BJ (cell line): ENCODE results near the gene POLR2F. TPM values are rescaled to one million over a fixed set of nuclear protein-coding genes. Genes with fewer than 3 reads are reported as not detected.
A peak's percentile ranks its signal among the peaks of the same experiment; 100 is the strongest.

ENCODE experiments used
- CTCF ChIA-PET: fragments of 350-600 bp; formaldehyde crosslinking; extraction: SDS; loops from one replicate; lab custom pipeline; 2021; ENCODE audit warnings: antibody characterized with exemption, inconsistent platforms; lab: Yijun Ruan, JAX
- POLR2A ChIA-PET: fragments of 300-600 bp; sonication (Branson Sonifier 250); formaldehyde crosslinking; extraction: SDS; loops from one replicate; lab custom pipeline; 2021; ENCODE audit warnings: antibody characterized with exemption; lab: Charles Lee
- DNase-seq: peaks from one replicate; pipeline ENCODE4 v3.0.0-alpha.2; 2011; ENCODE audit warnings: low read depth
- H3K27me3 ChIP-seq: 2 replicates; pipeline ENCODE4 v1.6.0; 2011; ENCODE audit warnings: low read length; ENCODE audit not compliant: control insufficient read depth, insufficient read depth
- H3K36me3 ChIP-seq: 2 replicates; pipeline ENCODE4 v1.5.1; 2011; ENCODE audit warnings: low read length; ENCODE audit not compliant: control insufficient read depth, insufficient read depth
- H3K4me3 ChIP-seq: 2 replicates; pipeline ENCODE4 v1.5.1; 2011; ENCODE audit warnings: low read depth, mild to moderate bottlenecking, control low read depth, low read length
- CTCF ChIP-seq: IDR thresholded peaks from 2 replicates; pipeline ENCODE4 v1.5.1; 2011; ENCODE audit warnings: low read depth, mild to moderate bottlenecking, control low read depth, inconsistent platforms, low read length, moderate library complexity; ENCODE audit not compliant: insufficient read depth
- polyA minus RNA-seq: library from RNA; depleted of rRNA, polyadenylated mRNA; stranded (reverse); fragments of >200 nt; gene quantifications from 2 replicates; pipeline ENCODE4 v1.2.3, GENCODE V29; 2011; rRNA and poly(A)+ RNA removed
- polyA plus RNA-seq: library from polyadenylated mRNA; depleted of rRNA; stranded (reverse); fragments of >200 nt; gene quantifications from 2 replicates; pipeline ENCODE4 v1.2.3, GENCODE V29; 2011; rRNA removed

Gene POLR2F
- polyA plus RNA-seq = 86.2 and 92.1 TPM in 2 replicates
- polyA minus RNA-seq = 17.6 and 18.1 TPM in 2 replicates

- CTCF ChIA-PET = interaction anchor here (0.6 to 2.9 kb wide), 11 partner anchors 11 to 936 kb away, joined by 3 to 14 read pairs (median 3); no protein-coding TSS in a partner anchor
- TF ChIP-seq CTCF = no peak
- H3K27me3 ChIP-seq = no peaks in the 10 kb centered on the region
- POLR2A ChIA-PET = interaction anchor here (0.6 kb wide), 3 partner anchors 46 to 135 kb away, joined by 3 to 5 read pairs (median 4); partner anchors contain the start of gene MICALL1
- H3K4me3 ChIP-seq = peak within 1 kb of the TSS; percentile 100
- DNase-seq = peak; percentile 67
- peaks cover 8% of the 10 kb centered on the region for H3K36me3 ChIP-seq
These were observed at the start of gene POLR2F, which contains the start of gene C22orf23 for GRCh38 chr22:37953437-37954179. Gene POLR2F, plus strand, starts transcription at chr22:37953699. Its CDS starts 89 bp downstream, at chr22:37953788. Gene C22orf23, minus strand, starts transcription at chr22:37953601. Its CDS starts 452 bp downstream, at chr22:37953149.

GRCh38 chr22:37904572-37905533 lies 48.6 kb upstream of the POLR2F start:
- H3K4me3 ChIP-seq = peak overlapping the region; percentile 41
- no peaks in the 10 kb centered on the region for H3K27me3 ChIP-seq
- DNase-seq = peak; percentile 93
- H3K36me3 ChIP-seq = no peaks in the 10 kb centered on the region
- POLR2A ChIA-PET = interaction anchor here (0.5 to 0.6 kb wide), 2 partner anchors 64 to 271 kb away, joined by 11 to 32 read pairs; no protein-coding TSS in a partner anchor
- TF ChIP-seq CTCF = no peak
- CTCF ChIA-PET = interaction anchor here (0.6 to 3.5 kb wide), 12 partner anchors 8 to 1900 kb away, joined by 3 to 30 read pairs (median 6); no protein-coding TSS in a partner anchor

- DNase-seq = no peak
- Histone ChIP-seq H3K36me3 (no peaks in the 10 kb centered on the region), H3K4me3 (peak within 1 kb of the TSS; percentile 77), H3K27me3 (no peaks in the 10 kb centered on the region)
- TF ChIP-seq CTCF = no peak
- CTCF ChIA-PET = interaction anchor here (0.6 to 3.5 kb wide), 17 partner anchors 9 to 1901 kb away, joined by 3 to 30 read pairs (median 4); no protein-coding TSS in a partner anchor
- POLR2A ChIA-PET = interaction anchor here (0.6 kb wide), 2 partner anchors 48 to 272 kb away, joined by 5 to 11 read pairs; partner anchors contain the start of genes C22orf23 and POLR2F
These were observed 47.8 kb upstream of the POLR2F start, which contains the start of gene MICALL1 for GRCh38 chr22:37905534-37906363. Gene MICALL1, plus strand, starts transcription at chr22:37906297. Its CDS starts 126 bp downstream, at chr22:37906423.

GRCh38 chr22:37906364-37907008 lies 47.0 kb upstream of the POLR2F start:
- Histone ChIP-seq H3K27me3 (no peaks in the 10 kb centered on the region), H3K36me3 (0 out of 2 replicates have a peak, but pooled peaks cover under 1% of the 10 kb centered on the region), H3K4me3 (peak overlapping the region; percentile 77)
- POLR2A ChIA-PET = interaction anchor here (0.6 kb wide), 1 partner anchor 47 kb away, joined by 5 read pairs; the partner anchor contains the start of genes C22orf23 and POLR2F
- DNase-seq = no peak
- CTCF ChIA-PET = interaction anchor here (0.7 to 3.5 kb wide), 12 partner anchors 8 to 88 kb away, joined by 3 to 30 read pairs (median 4); no protein-coding TSS in a partner anchor
- TF ChIP-seq CTCF = no peak
